Measurements from ENCODE around the gene PRKG2. TPM values are rescaled to one million over a fixed set of nuclear protein-coding genes. Genes with fewer than 3 reads are reported as not detected.

Gene PRKG2
- polyA plus RNA-seq, 1 of the 3 experiments (the other 2 are of a cell fraction): not detected

DNA sequence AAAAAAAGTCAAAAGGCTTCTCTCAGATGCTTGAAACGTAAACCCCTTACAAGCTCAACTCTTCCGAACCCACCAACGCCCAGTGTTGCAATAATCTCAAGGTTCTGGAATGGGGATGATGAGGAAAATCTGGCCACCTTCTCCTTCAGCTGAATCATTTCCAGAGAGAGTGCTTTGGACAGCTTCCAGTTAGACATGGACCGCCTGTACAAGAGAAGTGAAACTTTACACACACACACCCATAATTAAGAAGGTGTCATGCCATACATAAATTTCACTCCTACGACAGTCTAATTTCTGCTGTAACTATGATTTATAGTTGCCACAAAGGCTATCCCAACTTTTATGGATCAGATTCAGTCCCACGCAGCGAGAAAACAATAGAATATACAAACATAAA, 72.3 kb downstream of the PRKG2 start:
- ChIA-PET CTCF (no interaction called here), POLR2A (no interaction called here)
- no peak overlapping the region for H3K27ac ChIP-seq (ENCODE audit: low read depth in 2 of 2, low read length in 1 of 2)
- no peaks in the 10 kb centered on the region for H3K9me2 ChIP-seq
- H3F3A ChIP-seq (replicated peaks; ENCODE audit: insufficient read depth): no peaks in the 10 kb centered on the region
- no peaks in the 10 kb centered on the region for H3K27me3 ChIP-seq (ENCODE audit: insufficient read depth)
- H2AFZ ChIP-seq (ENCODE audit: low read depth): no peak overlapping the region
- no peak overlapping the region for H3K9ac ChIP-seq
- H3K4me3 ChIP-seq (ENCODE audit: low read depth in 2 of 2, low read length in 1 of 2): no peak overlapping the region
- no peak for DNase-seq
- H3K9me3 ChIP-seq: no peaks in the 10 kb centered on the region
- H3K4me1 ChIP-seq (ENCODE audit: control insufficient read depth in 1 of 2, insufficient read depth in 2 of 2, low read depth in 1 of 2, low read length in 1 of 2): no peaks in the 10 kb centered on the region
- TF ChIP-seq RCOR1 (IDR thresholded peaks at IDR 0.05; ENCODE audit: low read length) (no peak), FOXJ3 (CRISPR knock-in tag; IDR thresholded peaks at IDR 0.05) (no peak), RFX5 (IDR thresholded peaks at IDR 0.05; ENCODE audit: low read length) (no peak), FOXM1 (IDR thresholded peaks at IDR 0.05; ENCODE audit: low read depth) (no peak), GABPA (IDR thresholded peaks at IDR 0.05; ENCODE audit: low read depth) (no peak), TEAD4 (IDR thresholded peaks at IDR 0.05; ENCODE audit: borderline replicate concordance, insufficient read depth) (no peak), MXI1 (IDR thresholded peaks at IDR 0.05; ENCODE audit: low read depth, low read length) (no peak), MEF2A (IDR thresholded peaks at IDR 0.05; ENCODE audit: borderline replicate concordance, low read depth) (no peak), ELF1 (IDR thresholded peaks at IDR 0.05) (no peak), JUND (IDR thresholded peaks at IDR 0.05) (no peak), SIN3A (IDR thresholded peaks at IDR 0.05; ENCODE audit: borderline replicate concordance, low read depth, low read length) (no peak), SMC3 (IDR thresholded peaks at IDR 0.05; ENCODE audit: low read depth, low read length) (no peak), POLR2AphosphoS5 (IDR thresholded peaks at IDR 0.05; ENCODE audit: low read depth, low read length) (no peak), TAF1 (IDR thresholded peaks at IDR 0.05; ENCODE audit: borderline replicate concordance, low read depth, low read length) (no peak)
- TF ChIP-seq, protein P1, sequence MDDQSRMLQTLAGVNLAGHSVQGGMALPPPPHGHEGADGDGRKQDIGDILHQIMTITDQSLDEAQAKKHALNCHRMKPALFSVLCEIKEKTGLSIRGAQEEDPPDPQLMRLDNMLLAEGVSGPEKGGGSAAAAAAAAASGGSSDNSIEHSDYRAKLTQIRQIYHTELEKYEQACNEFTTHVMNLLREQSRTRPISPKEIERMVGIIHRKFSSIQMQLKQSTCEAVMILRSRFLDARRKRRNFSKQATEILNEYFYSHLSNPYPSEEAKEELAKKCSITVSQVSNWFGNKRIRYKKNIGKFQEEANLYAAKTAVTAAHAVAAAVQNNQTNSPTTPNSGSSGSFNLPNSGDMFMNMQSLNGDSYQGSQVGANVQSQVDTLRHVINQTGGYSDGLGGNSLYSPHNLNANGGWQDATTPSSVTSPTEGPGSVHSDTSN (IDR thresholded peaks at IDR 0.05): no peak
- H3K36me3 ChIP-seq (replicated peaks in 1 of 2; ENCODE audit: control insufficient read depth in 1 of 2, insufficient read depth in 2 of 2, low read length in 1 of 2): no peaks in the 10 kb centered on the region
- 7% methylated on average over 7 of the region's 7 CpGs for WGBS (ENCODE audit: low lambda C conversion rate)
- no peaks in the 10 kb centered on the region for H4K20me1 ChIP-seq (ENCODE audit: insufficient read depth)
- no peaks in the 10 kb centered on the region for H3K79me2 ChIP-seq (ENCODE audit: insufficient read depth)
- H3K4me2 ChIP-seq: no peak overlapping the region

DNA sequence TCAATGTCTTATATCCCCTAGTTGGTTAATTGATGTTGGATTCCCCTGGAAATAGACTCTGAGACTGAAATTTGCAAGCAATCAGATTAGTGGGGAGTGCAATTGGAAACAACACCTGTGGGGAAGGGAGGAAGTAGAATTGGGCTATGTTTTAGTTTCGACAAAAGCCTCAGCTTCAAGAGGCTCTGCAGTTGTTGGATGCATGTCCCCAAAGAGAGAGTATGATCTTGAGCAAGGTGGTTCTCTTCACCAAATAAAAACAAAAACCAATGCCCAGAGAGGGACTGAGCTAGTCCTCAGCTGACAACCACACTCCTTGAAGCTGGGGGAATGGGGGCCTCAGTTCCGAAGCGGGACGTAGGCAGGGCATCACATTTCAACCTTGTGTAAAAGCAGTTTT, 77.1 kb downstream of the PRKG2 start:
- TF ChIP-seq, protein P2, sequence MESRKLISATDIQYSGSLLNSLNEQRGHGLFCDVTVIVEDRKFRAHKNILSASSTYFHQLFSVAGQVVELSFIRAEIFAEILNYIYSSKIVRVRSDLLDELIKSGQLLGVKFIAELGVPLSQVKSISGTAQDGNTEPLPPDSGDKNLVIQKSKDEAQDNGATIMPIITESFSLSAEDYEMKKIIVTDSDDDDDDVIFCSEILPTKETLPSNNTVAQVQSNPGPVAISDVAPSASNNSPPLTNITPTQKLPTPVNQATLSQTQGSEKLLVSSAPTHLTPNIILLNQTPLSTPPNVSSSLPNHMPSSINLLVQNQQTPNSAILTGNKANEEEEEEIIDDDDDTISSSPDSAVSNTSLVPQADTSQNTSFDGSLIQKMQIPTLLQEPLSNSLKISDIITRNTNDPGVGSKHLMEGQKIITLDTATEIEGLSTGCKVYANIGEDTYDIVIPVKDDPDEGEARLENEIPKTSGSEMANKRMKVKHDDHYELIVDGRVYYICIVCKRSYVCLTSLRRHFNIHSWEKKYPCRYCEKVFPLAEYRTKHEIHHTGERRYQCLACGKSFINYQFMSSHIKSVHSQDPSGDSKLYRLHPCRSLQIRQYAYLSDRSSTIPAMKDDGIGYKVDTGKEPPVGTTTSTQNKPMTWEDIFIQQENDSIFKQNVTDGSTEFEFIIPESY (IDR thresholded peaks at IDR 0.05; ENCODE audit: borderline replicate concordance, low read depth): no peak
- TF ChIP-seq EP300 (IDR thresholded peaks at IDR 0.05; ENCODE audit: borderline replicate concordance in 1 of 2, low read depth in 1 of 2, low read length in 1 of 2): no peak
- TF ChIP-seq, protein P3, sequence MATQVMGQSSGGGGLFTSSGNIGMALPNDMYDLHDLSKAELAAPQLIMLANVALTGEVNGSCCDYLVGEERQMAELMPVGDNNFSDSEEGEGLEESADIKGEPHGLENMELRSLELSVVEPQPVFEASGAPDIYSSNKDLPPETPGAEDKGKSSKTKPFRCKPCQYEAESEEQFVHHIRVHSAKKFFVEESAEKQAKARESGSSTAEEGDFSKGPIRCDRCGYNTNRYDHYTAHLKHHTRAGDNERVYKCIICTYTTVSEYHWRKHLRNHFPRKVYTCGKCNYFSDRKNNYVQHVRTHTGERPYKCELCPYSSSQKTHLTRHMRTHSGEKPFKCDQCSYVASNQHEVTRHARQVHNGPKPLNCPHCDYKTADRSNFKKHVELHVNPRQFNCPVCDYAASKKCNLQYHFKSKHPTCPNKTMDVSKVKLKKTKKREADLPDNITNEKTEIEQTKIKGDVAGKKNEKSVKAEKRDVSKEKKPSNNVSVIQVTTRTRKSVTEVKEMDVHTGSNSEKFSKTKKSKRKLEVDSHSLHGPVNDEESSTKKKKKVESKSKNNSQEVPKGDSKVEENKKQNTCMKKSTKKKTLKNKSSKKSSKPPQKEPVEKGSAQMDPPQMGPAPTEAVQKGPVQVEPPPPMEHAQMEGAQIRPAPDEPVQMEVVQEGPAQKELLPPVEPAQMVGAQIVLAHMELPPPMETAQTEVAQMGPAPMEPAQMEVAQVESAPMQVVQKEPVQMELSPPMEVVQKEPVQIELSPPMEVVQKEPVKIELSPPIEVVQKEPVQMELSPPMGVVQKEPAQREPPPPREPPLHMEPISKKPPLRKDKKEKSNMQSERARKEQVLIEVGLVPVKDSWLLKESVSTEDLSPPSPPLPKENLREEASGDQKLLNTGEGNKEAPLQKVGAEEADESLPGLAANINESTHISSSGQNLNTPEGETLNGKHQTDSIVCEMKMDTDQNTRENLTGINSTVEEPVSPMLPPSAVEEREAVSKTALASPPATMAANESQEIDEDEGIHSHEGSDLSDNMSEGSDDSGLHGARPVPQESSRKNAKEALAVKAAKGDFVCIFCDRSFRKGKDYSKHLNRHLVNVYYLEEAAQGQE (IDR thresholded peaks at IDR 0.05; ENCODE audit: low read depth, low read length): no peak
- no peak for TF ChIP-seq TAF1 (IDR thresholded peaks at IDR 0.05; ENCODE audit: borderline replicate concordance, low read depth, low read length)
- no peak for TF ChIP-seq TCF12 (IDR thresholded peaks at IDR 0.05)
- TF ChIP-seq, protein P4, sequence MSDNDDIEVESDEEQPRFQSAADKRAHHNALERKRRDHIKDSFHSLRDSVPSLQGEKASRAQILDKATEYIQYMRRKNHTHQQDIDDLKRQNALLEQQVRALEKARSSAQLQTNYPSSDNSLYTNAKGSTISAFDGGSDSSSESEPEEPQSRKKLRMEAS (IDR thresholded peaks at IDR 0.05; ENCODE audit: low read depth): no peak
- no peak for TF ChIP-seq POLR2AphosphoS5 (IDR thresholded peaks at IDR 0.05; ENCODE audit: low read depth, low read length)
- TF ChIP-seq RCOR1 (IDR thresholded peaks at IDR 0.05; ENCODE audit: low read length): no peak
- no peak for TF ChIP-seq NFIC (IDR thresholded peaks at IDR 0.05; ENCODE audit: borderline replicate concordance)
- 30% methylated on average over 4 of the region's 4 CpGs for WGBS (ENCODE audit: low lambda C conversion rate)
- POLR2A ChIA-PET: no interaction called here
- no peaks in the 10 kb centered on the region for H4K20me1 ChIP-seq (ENCODE audit: insufficient read depth)
- H3K4me1 ChIP-seq (ENCODE audit: control insufficient read depth in 1 of 2, insufficient read depth in 2 of 2, low read depth in 1 of 2, low read length in 1 of 2): no peaks in the 10 kb centered on the region
- H3K27me3 ChIP-seq (ENCODE audit: insufficient read depth): peaks cover 5% of the 10 kb centered on the region; the same call in 1 of the 2 replicates
- H3K36me3 ChIP-seq (replicated peaks in 1 of 2; ENCODE audit: control insufficient read depth in 1 of 2, insufficient read depth in 2 of 2, low read length in 1 of 2): no peaks in the 10 kb centered on the region
- no peaks in the 10 kb centered on the region for H3K9me3 ChIP-seq
- no peak overlapping the region for H3K9ac ChIP-seq
- H3K79me2 ChIP-seq (ENCODE audit: insufficient read depth): no peaks in the 10 kb centered on the region
- DNase-seq: no peak
- no peak overlapping the region for H3K4me3 ChIP-seq (ENCODE audit: low read depth in 2 of 2, low read length in 1 of 2)
- no peak overlapping the region for H3K4me2 ChIP-seq
- H3F3A ChIP-seq (replicated peaks; ENCODE audit: insufficient read depth): no peaks in the 10 kb centered on the region
- H3K27ac ChIP-seq (ENCODE audit: low read depth in 2 of 2, low read length in 1 of 2): no peak overlapping the region
- CTCF ChIA-PET: no interaction called here
- H3K9me2 ChIP-seq: no peaks in the 10 kb centered on the region; the same call in 1 of the 2 replicates
- no peak overlapping the region for H2AFZ ChIP-seq (ENCODE audit: low read depth)
